HS-5 (cell line): ENCODE results near the gene DCTD.
"Not testable (repeated sequence)": the region's sequence is repeated elsewhere in the genome, so short reads cannot be mapped to it uniquely, and the experiment has no call there.

Experiments
- DNase-seq: peaks from one replicate; pipeline ENCODE4 v3.0.0-alpha.2; 2012; ENCODE audit warnings: low read depth

Gene DCTD

DNA sequence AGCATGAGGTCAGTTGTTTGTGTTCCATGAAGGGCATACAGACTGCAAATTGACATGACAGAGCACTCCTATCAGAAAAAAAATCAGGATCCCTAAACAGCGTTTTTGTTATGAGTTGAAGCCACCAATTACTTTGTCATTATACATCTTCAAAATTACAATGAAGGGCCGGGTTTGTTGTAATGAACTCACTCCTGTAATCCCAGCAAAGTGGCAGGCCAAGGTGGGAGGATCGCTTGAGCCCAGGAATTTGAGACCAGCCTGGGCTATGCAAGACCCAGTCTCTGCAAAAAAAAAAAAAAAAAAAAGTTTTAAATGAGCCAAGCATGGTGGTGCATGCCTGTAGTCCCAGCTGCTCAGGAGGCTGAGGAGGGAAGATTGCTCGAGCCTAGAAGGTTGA lies 3.5 kb upstream of the DCTD start:
- no peak for DNase-seq

DNA sequence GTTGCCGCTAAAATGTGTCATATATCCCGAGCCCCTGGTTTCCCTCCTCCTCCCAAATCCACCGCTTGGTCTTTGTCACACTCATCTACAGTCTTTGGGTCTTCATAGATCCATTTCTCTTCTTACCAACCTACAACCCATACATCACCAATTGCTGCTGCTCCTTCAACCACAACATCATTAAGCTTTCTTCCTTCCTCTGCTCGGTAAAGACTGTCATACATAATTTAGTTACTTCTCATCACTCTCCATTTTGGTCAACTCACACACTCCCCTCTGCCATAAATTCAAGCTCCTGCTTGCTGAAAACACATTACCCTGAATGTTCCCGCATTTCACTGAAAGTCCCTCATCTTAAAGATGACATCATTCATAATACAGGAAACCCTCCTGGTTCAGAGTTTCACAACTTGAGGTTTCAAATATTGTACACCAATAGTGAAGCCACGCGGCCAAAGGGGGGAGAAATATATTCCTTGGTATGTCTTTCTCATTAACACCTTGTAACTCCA lies 1.7 kb upstream of the DCTD start:
- DNase-seq, result no peak

DNA sequence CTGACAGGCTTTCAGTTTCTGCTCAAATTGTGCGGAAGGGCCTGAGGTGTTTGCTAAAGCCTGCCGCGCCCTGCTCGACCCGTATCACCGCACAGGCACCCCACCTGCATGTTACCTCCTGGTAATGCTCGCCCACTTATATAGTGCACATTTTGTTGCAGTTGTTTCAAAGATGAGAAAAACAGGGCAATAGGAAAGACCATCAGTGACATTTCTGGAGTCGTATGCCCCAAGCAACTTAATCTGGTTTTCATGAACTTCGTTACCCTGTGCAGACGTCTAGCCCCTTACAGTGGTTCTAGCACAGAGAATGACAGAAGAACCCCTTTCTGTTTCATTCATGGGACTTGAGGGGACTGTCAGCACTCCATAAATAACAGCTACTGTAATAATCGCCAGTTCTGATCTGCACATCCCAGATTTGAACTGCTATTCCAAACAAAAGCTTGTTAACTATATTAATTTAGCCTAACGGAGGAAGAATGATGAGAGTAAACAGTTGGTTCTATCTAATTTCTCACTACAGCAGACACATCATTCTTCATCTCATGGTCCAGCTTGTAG lies 940 bp upstream of the DCTD start:
- no peak for DNase-seq

DNA sequence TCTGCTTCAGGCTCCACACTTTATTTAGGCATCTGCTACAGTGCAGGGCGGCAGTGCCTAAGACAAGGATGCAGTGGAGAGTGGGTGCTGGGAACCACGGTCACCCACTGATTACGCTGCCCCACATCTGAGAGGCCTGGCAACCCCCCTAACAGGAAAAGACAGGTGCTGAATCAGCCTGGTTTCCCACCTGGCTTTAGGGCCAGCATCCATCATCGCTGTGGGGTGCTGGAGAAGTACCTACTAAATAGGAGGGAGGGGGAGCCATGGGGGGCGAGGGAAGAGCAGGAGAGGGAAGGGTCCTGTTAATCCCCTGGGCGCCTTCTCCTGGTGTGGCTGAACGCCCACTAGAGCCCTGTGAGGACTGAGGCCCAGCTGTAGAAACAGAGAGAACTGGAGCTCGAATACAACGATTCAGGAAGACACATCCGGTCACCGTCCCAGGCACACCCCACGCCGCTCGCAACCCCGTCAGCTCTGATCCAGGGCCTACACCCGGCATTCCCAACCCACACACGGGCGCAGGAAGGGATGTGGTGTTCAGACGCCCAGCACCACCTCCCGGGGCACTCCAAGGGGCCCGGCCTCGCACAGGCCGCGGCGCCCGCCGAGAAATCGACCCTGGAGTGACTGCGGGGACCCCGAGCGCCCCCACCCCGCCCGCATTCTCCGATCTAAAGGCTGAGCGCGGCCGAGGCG lies 554 bp downstream of the DCTD start:
- DNase-seq, result no peak

DNA sequence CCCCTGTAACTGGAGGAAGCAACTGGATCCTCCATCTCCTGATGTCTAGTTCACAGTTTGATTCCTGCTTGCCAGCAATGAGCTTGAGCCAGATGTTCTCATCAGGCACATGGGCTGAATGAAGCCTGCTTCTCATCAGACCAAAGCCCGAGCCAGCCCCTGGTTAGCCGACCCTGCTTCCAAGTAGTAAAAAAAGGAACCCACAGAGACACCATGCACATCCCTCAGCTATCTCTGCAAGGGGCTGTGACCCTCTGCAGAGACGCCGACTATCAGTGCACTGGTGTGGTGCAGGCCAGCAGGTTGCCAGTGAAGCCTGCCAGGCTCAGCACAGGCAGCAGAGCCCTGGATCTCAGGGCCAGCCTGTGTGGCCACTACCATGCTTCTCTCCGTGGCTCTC lies 2.8 kb downstream of the DCTD start:
- no peak for DNase-seq

- DNase-seq, result no peak
These were observed 3.6 kb downstream of the DCTD start for GRCh38 chr4:182913621-182914020.

GRCh38 chr4:182913036-182913435 lies 4.2 kb downstream of the DCTD start:
- no peak for DNase-seq

- DNase-seq, result no peak
These were observed 9.1 kb downstream of the DCTD start for GRCh38 chr4:182908124-182908523.

- DNase-seq, result no peak
These were observed 9.8 kb downstream of the DCTD start for GRCh38 chr4:182907396-182907795.

GRCh38 chr4:182906786-182907185 lies 10.4 kb downstream of the DCTD start:
- DNase-seq, result no peak

DNA sequence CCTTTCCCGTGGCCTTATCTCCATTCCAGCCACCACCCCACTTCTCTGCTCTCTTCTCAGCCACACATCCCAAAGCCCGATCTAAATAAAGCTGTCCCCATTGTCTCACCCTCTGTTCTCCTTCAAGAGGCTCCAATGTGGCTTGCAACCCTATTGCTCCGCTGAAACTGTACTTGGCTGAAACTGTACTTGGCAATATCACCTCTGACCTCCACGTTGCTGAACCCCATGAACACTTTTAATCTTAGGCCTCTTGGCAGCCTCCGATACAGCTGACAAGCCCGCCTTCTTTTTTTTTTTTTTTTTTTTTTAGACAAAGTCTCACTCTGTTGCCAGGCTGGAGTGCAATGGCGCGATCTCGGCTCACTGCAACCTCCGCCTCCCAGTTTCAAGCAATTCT lies 12.1 kb downstream of the DCTD start:
- no peak for DNase-seq

GRCh38 chr4:182904211-182904761 lies 12.9 kb downstream of the DCTD start:
- DNase-seq, result no peak

GRCh38 chr4:182903013-182903412 lies 14.2 kb downstream of the DCTD start:
- DNase-seq, result no peak

- DNase-seq, result no peak
These were observed 15.8 kb downstream of the DCTD start for GRCh38 chr4:182901337-182901736.

- not testable (repeated sequence) for DNase-seq
These were observed 17.2 kb downstream of the DCTD start for GRCh38 chr4:182900021-182900420.

DNA sequence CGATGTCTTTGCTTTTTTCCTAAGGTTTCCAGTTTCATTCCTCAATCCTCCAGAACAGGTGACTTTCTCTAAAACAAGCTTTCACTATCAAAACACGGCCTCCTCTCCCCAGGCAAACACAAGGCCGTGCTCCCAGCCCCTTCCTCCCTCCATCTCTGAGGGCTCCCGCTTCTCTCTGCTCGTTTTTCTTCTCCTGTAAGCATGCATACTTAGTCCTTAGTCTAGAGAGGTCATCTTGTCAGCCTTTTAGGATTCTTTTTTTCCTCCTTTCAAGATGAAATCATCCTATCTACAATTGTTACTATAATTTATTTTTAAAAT lies 18.7 kb downstream of the DCTD start:
- DNase-seq, result no peak

DNA sequence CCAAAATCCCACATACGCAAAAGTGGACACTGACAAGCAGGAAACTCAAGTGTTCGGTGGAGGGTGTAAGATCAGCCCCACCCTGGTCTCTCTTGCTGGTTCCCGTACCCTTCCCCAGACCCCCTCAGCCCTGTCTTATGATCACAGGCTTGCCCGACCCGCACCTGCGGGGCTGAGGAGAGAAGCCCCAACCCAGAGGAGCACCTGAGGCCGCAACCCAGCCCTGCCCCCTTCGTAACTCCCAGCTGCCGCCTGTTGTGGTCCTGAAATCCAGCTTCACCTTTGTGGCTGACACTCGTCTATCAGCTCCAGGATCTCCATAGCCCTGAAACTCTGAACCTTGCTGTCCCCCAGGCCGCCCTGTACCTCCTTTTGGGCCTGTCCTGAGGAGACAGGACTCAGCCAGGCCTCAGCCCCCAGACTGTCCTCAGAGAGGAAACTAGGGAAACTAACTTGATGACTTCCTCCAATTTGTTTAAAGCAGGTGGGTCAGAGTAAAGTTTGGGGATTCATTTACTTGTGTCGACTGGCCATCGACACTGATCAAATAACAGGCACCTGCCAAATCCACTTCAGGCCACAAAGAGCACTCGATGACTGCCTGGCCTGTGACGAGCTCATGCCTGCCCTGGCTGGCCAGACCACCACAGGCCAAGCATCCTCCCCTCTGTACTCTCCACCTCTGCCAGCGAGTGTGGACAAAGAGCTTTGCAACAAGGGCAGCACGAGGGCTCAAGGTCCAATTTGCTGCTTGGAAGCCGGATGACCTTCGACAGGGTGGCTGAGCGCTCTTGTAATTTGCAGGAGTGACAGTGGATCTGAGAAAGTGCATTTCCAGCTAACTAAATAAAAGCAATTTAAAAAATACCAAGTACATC lies 19.3 kb downstream of the DCTD start:
- DNase-seq, result no peak

GRCh38 chr4:182896421-182896820 lies 20.8 kb downstream of the DCTD start:
- DNase-seq, result no peak

DNA sequence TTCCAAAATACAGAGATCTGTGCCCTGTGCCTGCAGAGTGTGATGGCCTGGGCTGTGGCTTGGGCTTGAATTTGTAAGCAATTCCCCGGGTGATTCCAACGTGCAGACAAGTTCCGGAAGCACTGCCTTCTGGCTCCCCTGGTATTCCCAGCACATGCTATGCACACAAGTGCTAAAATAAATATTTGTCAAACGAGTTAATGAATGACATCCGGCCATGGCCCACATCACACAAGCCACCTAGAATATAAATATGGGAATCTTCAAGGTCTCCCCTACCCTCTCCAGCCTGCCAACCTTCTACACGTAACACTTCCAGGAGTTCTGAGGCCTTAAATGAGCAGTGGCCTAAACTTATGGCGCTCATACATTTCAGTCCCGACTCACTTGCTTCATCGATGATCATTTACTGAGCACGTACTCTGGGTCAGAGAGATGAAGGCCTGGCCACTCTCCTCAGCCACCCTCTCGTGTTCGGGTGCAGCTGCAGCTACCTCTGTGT lies 21.3 kb downstream of the DCTD start:
- DNase-seq, result no peak

DNA sequence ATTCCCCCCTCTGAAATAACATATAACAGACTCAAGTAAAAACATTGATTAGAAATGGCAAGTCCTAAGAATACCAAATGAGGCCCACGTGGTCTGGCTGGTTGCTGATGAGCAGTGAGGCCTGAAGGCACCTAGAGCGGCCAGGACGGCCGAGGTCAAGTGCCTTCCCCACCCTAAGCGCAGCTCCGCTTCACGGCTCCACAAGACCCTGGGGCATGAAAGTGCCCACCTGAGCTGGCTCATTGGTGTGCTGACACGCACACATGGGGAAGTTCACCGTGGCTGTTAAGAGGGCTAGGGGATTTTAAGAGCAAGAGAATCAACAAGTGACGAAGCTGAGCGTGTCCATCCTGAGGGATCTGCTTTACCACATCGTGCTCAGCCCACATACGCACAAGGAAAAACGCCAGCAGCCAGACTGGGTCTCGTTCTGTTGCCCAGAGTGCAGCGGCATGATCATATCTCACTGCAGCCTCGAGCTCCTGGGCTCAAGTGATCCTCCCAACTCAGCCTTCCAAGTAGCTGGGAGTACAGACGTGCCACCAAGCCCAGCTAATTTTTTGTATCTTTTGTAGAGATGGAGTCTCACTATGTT lies 22.4 kb downstream of the DCTD start:
- DNase-seq, result no peak

DNA sequence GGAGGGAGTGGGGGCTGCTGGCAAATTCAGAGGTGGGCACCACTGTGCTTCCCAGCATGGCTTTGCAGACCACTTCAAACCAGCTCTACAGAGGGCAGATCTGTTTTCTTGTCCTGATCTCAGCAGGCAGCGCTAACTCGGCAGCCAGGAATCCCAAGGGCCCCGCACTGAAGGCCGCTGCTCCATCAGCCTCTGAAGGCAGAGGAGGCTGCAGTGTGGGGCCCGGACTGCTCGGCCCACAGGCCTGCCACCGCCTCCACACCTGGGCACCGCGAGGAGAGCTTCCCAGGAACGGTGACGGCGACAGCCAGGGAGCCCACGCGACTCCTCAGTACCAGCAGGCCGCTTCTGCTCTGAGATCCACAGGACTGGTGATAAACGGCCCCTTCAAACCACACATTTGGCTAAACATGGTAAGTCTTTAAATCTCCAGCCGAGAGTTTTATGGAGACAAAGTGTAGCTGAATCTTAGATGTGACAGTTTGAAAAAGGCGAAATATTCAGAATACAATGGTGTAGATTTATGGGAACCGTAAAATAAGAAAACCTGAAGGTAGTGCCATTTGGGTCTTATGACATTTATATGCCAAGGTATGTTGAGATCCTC lies 23.6 kb downstream of the DCTD start:
- DNase-seq, result no peak

- DNase-seq, result no peak
These were observed 24.1 kb downstream of the DCTD start for GRCh38 chr4:182893047-182893446.
